Ascending aorta (tissue), 2 donors: ENCODE data around the gene PAPPA. TPM values are rescaled to one million over a fixed set of nuclear protein-coding genes. Genes with fewer than 3 reads are reported as not detected.

Experiments
- DNase-seq, 2 donors: peaks; one replicate each; pipeline ENCODE4 v3.0.0-alpha.2; 2019; ENCODE audit warnings: low spot score in 2 of 2
- H3K27ac ChIP-seq, 2 donors: fragments of 200-600 bp; sonication (generic); one replicate each; pipeline ENCODE4 v1.5.1; 2016 to 2017; ENCODE audit warnings: mild to moderate bottlenecking in 1 of 2
- H3K27me3 ChIP-seq: fragments of 200-600 bp; sonication (generic); one replicate; pipeline ENCODE4 v1.5.1; 2017
- H3K36me3 ChIP-seq, 2 donors: fragments of 200-600 bp; sonication (generic); one replicate each; pipeline ENCODE4 v1.5.1; 2016
- H3K4me1 ChIP-seq, 2 donors: fragments of 200-600 bp; sonication (generic); one replicate each; pipeline ENCODE4 v1.5.1; 2016 to 2017; ENCODE audit warnings: mild to moderate bottlenecking in 1 of 2
- H3K4me3 ChIP-seq, 2 donors: fragments of 200-600 bp; sonication (generic); one replicate each; pipeline ENCODE4 v1.5.1; 2016 to 2017; ENCODE audit warnings: mild to moderate bottlenecking in 1 of 2
- H3K9me3 ChIP-seq, 2 donors: fragments of 200-600 bp; sonication (generic); one replicate each; pipeline ENCODE4 v1.5.1; 2016
- CTCF ChIP-seq, 3 experiments: fragments of 200-600 bp in 2 of 3; fragments of 450-650 bp in 1 of 3; sonication (generic) in 2 of 3; IDR thresholded peaks; one replicate each; pipeline ENCODE4 v1.5.1; 2016 to 2019; ENCODE audit warnings: antibody characterized with exemption in 3 of 3, mild to moderate bottlenecking in 1 of 3, moderate library complexity in 1 of 3
- intact Hi-C: fragments of 100-400 bp; cut with DNase I; formaldehyde crosslinking; loops from one replicate; pipeline ENCODE4 v1.15.1; 2023
- total RNA-seq: library from RNA; depleted of rRNA; stranded (reverse); fragments of >200 nt; gene quantifications from one replicate; pipeline ENCODE4 v1.1.0, GENCODE V29; 2016

Gene PAPPA
- total RNA-seq, 1 donor from 2014 or later, result 6.0 TPM

GRCh38 chr9:116223926-116224325 lies 70.3 kb downstream of the PAPPA start:
- Histone ChIP-seq H3K4me3 (no peak overlapping the region), H3K27me3 (no peaks in the 10 kb centered on the region), H3K4me1 (no peaks in the 10 kb centered on the region), H3K27ac (no peak overlapping the region), H3K9me3 (no peaks in the 10 kb centered on the region), H3K36me3 (peaks cover 0 to 13% of the 10 kb centered on the region in 2 donors)
- intact Hi-C loops, result no loop called here
- no peak for TF ChIP-seq CTCF (IDR thresholded peaks at IDR 0.05)
- DNase-seq, result no peak

- Histone ChIP-seq H3K4me3 (no peak overlapping the region), H3K4me1 (no peaks in the 10 kb centered on the region), H3K27me3 (no peaks in the 10 kb centered on the region), H3K9me3 (no peaks in the 10 kb centered on the region), H3K27ac (no peak overlapping the region), H3K36me3 (peaks cover 0 to 13% of the 10 kb centered on the region in 2 donors)
- no peak for TF ChIP-seq CTCF (IDR thresholded peaks at IDR 0.05)
- intact Hi-C loops, result no loop called here
- DNase-seq, result no peak
Observed at GRCh38 chr9:116230051-116230632, 76.6 kb downstream of the PAPPA start.

- intact Hi-C loops, result no loop called here
Observed at GRCh38 chr9:116232424-116233159, 79.0 kb downstream of the PAPPA start.

GRCh38 chr9:116233160-116233530 lies 79.6 kb downstream of the PAPPA start:
- no peak for TF ChIP-seq CTCF (IDR thresholded peaks at IDR 0.05)
- Histone ChIP-seq H3K27ac (no peak overlapping the region), H3K4me3 (no peak overlapping the region), H3K36me3 (peaks cover 0 to 9% of the 10 kb centered on the region in 2 donors), H3K27me3 (no peaks in the 10 kb centered on the region), H3K4me1 (no peaks in the 10 kb centered on the region), H3K9me3 (no peaks in the 10 kb centered on the region)
- intact Hi-C loops, result no loop called here
- DNase-seq, result no peak

More at GRCh38 chr9:116232424-116233159, 79.0 kb downstream of the PAPPA start:
- TF ChIP-seq CTCF (IDR thresholded peaks at IDR 0.05), result no peak
- Histone ChIP-seq H3K27ac (no peak overlapping the region), H3K9me3 (no peaks in the 10 kb centered on the region), H3K4me3 (no peak overlapping the region), H3K4me1 (no peaks in the 10 kb centered on the region), H3K27me3 (no peaks in the 10 kb centered on the region), H3K36me3 (peaks cover 0 to 9% of the 10 kb centered on the region in 2 donors)
- no peak for DNase-seq

GRCh38 chr9:116234081-116234480 lies 80.5 kb downstream of the PAPPA start:
- intact Hi-C loops, result no loop called here
- Histone ChIP-seq H3K36me3 (peaks cover 0 to 4% of the 10 kb centered on the region in 2 donors), H3K4me3 (no peak overlapping the region), H3K27me3 (no peaks in the 10 kb centered on the region), H3K27ac (no peak overlapping the region), H3K4me1 (no peaks in the 10 kb centered on the region), H3K9me3 (no peaks in the 10 kb centered on the region)
- no peak for DNase-seq
- no peak for TF ChIP-seq CTCF (IDR thresholded peaks at IDR 0.05)
